ENCODE data around the gene ASCC2.

- TF ChIP-seq CTCF (conservative IDR thresholded peaks at IDR 0.05; ENCODE audit: low read depth, low read length) (no peak), EZH2 (IDR thresholded peaks at IDR 0.05; ENCODE audit: borderline replicate concordance, low read depth, low read length, poor library complexity, severe bottlenecking) (no peak)
These were observed 7.5 kb downstream of the ASCC2 start for GRCh38 chr22:29830585-29830984.
